ENCODE measurements around the gene ABHD17B. TPM values are rescaled to one million over a fixed set of nuclear protein-coding genes. Genes with fewer than 3 reads are reported as not detected.

ABHD17B gene
- total RNA-seq = 71.7 TPM

DNA sequence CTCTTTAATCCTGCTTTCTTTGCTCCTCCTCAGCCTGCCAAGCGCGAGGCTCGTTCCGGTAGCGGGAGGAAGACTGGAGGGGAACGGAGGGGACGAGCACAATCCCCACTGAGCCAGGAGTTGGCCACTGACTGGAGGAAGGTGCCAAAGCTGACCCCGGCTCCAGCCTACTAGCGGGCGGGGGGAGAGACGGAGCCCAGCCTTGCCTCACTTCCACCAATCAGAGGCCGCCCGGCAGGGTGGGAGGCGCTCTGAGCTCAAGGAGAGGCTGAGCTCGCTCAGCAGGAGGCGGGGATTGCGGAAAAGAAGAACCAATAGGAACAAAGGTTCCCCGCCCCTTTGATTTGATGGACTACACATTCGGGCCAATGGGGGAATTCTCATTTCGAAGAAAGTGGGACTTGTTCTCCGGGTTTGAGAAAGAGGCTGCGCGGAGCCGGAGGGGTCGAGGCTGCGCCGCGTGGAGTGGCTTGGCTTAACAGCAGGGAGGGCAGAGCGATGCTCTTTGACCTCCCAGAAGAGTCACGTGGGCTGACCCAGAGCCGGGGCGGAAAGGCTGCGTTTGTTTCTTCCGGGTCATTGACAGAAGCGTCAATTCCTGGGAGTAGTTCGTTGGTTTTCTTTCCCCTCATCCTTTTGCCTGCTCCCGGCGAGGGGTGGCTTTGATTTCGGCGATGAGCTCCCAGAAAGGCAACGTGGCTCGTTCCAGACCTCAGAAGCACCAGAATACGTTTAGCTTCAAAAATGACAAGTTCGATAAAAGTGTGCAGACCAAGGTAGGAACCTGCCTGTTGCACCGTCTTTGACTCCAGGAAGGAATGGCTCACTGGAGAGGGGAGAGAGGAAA, at the start of gene ABHD17B, which contains the start of gene C9orf85:
Gene ABHD17B, minus strand, starts transcription at position 133 of the 847 bp plus-strand sequence. CDS start 36,113 bp downstream, outside the sequence.
Gene C9orf85, plus strand, starts transcription at position 579 of the 847 bp plus-strand sequence. Its CDS starts 96 bp downstream, at position 675.

Small RNA genes within 50 kb of the gene (small RNA-seq; reads per million reads assigned to genes)
- gene RF00019 (ENCODE audit: low replicate concordance) = not detected

Other genes with a start within 250 kb of the ABHD17B start
- gene CEMIP2, start 142.7 kb downstream of the ABHD17B start, total RNA-seq = 123 TPM
- gene C9orf85, start 446 bp upstream of the ABHD17B start, total RNA-seq = 20.3 TPM
- not detected for gene C9orf57, start 149.4 kb upstream of the ABHD17B start, total RNA-seq
- 36.0 TPM for gene GDA, start 238.2 kb upstream of the ABHD17B start, total RNA-seq